Right renal pelvis (tissue), 4 donors: ENCODE measurements around the gene SLC37A1. TPM values are rescaled to one million over a fixed set of nuclear protein-coding genes. Genes with fewer than 3 reads are reported as not detected.

Experiments
- DNase-seq, 4 donors: peaks; one replicate each; pipeline ENCODE4 v3.0.0-alpha.2; 2013; ENCODE audit warnings: low read depth in 4 of 4, low spot score in 3 of 4, missing footprints in 1 of 4
- polyA plus RNA-seq, 4 donors: library from polyadenylated mRNA; unstranded; fragments of 120-200 nt; gene quantifications; one replicate each; pipeline ENCODE4 v1.2.1, GENCODE V29; 2013; ENCODE audit not compliant: insufficient read length in 4 of 4

Gene SLC37A1
- polyA plus RNA-seq, 4 donors, result 7.8 to 10.5 (median 9.1) TPM

DNA sequence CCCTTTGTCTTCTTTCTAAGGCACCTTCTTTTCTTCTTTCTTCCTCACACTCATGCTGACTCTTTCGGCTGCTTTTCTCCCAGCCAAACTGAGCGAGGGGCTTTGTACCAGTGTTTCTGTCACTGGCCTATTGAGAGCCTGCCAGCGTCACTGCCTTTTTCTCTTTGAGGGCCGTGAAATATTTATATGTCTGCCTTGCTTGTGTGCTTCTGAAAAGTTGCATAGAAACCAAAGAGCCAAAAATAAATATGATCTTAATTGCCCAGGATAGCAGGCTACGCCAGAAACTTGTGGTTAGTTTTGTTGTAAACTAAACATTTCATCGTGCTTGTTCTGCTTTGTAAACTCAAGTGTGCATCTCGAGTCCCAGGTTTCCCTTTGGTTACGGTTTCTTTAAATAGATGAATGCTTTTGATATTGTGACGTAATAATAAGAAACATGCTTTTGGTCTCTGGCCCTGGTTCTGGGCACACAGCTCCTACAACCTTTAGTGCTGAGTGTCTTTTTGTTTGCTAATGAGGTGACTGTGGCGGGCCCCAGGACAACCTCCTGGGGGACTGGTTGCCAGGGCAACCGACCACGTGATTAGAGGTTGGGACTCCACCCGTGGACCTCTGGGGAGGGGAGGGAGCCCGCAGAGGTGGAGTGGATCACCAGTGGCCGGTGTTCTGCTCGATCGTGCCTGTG is 10.8 kb downstream of the SLC37A1 start:
- DNase-seq, result no peak

DNA sequence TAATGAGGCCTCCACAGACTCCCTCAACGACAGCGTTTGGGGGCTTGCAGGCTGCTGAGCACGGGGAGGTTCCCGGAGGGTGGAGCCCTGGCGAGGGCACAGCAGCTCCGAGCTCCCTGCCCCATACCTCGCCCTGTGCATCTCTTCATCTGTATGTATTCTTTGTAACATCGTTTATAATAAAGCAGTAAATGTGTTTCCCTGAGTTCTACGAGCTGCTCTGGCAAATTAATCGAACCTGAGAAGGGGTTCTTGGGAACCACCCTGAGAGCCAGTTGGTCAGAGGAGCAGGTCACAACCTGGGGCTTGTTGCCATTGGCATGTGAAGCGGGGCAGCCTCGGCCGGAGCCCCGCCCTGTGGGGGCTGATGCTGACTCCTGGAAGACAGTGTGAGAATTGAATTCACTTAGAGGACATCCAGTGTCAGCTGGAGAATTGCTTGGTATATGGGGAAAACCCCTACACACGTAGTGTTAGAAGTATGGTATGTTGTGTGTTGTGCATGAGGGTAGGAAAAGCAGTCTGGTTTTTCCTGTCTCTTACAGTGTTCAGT is 11.5 kb downstream of the SLC37A1 start:
- no peak for DNase-seq

DNA sequence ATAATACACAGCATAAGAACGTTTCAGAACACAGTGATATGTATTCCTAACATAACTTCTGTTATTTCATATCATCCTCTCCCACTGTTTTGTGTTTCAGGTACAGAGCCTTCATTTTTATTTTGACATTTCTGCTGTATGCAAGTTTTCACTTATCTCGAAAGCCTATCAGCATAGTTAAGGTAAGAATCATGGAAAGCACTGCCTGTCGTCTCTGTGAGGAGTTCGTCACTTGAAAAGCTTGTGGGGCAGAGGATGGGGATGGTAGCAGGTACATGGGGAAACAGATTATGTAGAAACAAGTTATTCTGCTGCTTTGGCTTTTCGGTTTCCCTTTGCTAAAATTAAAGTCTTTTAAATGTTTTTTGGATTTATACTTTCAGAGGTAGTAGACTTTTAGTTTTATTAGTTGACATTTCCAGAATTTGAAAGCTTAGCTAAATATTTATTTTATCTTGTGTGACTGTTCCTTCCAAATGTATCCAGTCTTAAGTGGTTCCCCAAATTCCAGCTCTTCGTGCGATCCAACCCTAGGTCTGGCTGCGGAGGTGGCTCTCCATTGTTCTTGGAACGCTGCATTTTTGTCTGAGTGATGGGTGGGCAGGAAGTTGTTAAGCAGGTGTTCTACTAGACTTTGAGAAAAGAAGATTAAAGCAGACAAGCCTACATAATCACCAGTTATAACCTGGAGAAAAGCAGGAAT is 12.2 kb downstream of the SLC37A1 start:
- no peak for DNase-seq

DNA sequence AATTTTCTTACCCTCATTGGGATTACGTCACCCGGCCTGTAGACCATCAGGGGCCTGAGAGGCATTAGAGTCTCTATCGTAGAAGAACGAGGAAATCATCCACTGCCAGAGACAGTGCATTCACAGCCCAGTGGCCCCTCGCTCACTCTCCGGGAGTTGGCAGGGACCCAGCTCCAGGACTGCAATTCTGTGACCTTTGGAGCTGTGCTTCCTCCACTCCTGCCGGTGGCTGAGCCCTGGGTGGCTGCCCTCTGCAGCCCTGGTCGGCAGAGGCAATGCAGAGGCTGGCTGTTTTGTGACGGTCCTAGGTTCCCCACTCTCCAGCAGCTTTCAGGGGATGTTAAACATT is 12.7 kb downstream of the SLC37A1 start:
- DNase-seq, result no peak

DNA sequence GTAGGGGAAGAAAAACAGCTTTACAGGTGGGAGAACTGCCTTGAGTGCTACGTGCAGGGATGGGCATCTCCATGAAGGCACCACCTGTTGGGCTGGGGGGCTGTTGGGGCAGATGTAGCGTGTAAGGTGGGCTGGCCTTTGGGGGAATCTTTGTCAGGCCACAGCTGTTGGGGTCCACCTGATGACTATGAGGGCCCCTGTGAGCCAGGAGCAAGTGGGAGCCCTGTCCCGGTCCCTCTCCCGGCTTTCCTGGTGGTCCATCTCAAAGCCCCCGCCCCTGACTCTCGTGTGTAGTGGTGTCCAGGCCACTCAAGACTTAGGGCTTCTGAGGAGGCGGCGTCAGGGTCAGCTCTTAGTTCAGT is 13.5 kb downstream of the SLC37A1 start:
- no peak for DNase-seq

DNA sequence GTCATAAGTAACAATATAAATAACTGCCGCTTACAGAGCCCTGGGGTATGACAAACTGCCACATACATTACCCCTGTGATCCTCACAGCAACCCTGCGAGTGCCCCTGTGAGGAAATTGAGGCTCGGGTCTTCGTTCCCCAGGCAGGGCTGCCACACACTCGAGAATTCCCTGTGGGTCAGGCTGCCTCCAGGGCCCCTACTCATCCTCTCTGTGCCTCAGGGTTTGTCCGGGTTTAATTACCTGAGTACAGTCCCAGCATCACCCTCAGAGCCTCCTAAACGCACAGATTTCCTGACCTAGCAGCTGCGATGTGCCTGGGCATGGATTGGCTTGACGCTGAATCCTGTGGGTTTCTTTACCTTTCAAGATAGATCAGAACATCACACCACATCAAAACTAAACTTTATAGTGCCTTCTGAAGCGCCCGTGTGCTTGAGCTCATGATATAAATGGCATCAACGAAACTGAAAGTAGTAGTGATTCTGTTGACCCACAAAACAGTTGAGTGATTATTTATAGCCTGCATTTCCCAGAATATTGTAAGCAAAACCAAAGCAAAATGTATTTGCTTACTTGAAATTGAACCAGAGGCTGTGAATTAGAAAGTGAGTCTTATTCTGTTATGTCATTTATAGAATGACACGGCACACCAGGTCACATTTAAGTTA is 14.0 kb downstream of the SLC37A1 start:
- DNase-seq, result no peak

DNA sequence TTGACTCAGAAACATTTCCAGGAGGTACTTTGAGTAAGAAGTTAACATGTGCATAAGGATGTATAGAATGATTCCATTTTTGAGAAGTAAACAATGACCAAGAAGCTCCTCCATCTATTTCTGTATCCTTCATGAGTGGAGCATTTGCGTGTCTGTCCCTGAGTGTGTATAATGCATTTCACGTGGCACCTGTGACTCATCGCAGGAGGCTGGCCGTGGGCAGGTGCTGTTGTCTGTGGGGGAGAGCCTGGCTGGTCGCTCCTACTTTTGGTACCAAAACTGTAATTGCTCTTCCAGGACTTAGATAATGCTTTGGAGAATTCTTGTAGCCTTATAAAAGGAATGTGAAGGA is 16.5 kb downstream of the SLC37A1 start:
- DNase-seq, result no peak

DNA sequence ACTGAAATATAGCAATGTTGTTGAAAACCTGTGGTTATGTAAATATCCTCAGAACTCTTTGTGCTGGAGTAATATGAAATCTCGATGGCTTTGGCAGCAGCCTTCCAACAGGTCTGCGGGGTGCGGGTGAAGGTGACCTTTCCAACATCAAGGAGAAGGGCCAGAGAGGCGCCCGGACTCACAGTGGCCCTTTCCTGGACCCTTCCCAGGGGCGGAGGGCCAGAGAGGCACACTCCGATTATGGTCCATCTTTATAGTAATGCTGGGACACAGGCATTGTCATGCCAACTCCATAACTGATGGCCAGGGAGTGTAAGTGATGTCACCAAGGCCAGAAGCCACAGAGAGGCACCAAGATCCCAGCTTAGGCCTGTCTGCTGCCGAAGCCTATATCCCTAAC is 18.1 kb downstream of the SLC37A1 start:
- DNase-seq, result no peak

DNA sequence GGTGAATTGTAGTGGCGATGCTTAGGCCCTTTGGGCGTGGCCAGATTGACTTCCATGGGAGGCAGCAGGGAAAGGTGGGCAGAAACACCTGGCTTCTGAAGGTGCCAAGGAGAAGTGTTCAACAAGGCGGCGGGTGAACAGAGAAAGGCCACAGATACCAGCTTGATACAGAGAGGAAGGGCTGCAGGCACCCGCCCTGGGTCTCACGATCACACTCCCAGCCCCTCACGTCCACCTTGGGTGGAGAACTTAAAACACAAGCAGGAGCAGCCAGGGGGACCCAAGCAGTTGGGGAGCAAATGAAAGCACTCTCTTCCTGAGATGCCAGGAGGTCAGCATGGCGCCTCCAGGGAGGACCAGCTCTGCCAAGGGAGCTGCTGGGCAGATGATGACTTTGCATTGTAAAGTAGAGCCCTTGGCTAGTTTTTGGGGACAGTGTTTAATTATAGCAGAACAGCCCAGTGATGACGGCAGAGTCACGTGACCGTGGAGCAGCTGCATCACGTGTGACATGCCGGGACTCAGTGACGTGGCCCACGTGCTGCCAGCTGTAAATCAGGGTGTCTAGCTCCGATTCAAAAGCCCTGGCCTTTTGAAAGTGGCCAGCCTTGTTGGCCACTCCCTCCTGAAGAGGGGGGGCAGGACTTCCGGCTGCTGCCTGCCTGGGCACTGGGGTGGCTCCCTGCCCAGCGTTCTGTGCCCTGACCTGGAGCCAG is 19.0 kb downstream of the SLC37A1 start:
- DNase-seq, result no peak

DNA sequence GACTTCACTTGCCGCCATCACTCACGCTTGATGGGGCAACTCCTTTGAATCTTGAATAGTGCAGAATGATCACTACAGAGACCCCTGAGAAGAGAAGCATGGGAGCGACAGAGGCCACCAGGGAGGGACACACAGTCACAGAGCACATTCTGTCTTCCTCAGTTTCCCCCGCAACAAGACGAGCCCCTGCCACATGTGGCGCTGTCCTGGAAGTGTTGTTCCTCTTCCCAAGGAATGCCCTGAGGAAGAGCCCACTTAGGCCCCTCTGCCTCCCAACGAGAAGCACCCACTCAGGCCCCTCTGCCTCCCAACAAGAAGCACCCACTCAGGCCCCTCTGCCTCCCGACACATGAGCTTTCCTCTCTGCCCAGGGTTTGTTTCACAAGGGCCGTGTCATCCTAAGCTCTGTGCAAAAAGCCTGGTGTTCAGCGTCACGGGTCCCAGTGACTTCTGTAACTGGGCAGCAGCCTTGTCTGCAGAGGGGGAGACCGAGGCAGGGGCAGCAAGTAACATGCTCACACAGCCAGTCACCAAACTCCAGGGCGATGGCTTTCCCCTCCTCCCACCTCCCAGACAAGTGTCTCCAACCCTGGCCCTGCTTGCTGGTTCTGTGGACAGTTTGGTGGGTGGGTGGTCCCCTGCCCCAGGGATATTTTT is 19.8 kb downstream of the SLC37A1 start:
- DNase-seq, result no peak

DNA sequence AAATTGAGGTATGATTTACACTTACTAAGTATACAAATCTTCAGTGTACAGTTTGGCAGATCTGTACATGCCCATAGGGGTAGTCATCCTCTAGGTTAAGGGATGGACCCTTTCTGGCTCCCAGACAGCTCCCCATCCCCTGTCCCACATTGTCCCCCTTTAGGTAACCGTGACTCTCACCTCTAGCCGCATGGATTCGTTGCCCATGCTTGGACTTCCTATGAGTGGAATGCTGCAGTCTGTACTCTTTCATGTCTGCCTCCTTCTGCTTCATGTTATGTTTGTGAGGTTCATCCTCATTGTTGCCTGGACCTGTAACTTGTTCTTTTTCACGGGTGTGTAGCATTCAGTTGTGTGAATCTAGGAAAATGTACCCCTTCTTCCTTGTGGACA is 20.3 kb downstream of the SLC37A1 start:
- no peak for DNase-seq

DNA sequence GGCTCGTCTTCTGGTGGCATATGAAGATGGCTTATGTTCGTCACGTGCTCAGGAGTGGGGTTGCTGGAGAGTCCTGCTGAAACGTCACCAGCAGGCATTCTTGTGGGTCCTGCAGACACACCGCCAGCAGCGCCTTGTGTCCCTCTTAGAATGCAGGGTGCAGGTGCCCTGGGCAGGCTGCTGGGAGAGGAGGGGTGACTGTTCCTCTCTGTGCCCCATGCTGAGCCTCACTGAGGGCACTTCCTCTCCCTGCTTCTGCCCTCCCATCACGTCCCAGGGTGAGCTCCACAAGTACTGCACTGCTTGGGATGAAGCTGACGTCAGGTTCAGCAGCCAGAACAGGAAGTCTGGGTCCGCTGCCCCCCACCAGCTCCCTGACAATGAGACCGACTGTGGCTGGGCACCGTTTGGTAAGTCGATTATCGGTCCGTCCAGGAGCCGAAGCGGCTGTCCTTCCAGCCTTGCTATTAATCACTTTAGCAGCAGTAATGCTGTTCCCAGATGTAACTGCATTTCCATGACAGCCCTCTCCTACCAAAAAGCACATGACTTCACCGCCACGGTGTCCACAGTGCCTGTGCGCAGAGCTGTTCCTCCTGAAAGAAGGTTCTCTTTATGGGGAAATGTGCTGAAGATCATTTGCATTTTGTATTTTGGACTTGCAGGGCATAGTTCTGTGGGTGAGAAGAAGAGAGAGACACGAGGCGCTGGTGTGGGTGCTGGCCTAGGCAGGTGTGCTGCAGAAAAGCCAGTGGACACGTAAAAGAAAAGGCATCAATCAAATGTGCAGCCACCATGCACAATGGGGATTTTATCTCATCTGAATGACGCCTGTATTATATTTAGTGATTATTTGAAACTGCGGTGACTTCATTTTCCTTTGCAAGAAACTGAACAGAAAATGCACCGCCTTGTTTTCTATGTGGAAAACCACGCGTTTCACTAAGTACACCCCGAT is 21.0 kb downstream of the SLC37A1 start:
- DNase-seq, result no peak

DNA sequence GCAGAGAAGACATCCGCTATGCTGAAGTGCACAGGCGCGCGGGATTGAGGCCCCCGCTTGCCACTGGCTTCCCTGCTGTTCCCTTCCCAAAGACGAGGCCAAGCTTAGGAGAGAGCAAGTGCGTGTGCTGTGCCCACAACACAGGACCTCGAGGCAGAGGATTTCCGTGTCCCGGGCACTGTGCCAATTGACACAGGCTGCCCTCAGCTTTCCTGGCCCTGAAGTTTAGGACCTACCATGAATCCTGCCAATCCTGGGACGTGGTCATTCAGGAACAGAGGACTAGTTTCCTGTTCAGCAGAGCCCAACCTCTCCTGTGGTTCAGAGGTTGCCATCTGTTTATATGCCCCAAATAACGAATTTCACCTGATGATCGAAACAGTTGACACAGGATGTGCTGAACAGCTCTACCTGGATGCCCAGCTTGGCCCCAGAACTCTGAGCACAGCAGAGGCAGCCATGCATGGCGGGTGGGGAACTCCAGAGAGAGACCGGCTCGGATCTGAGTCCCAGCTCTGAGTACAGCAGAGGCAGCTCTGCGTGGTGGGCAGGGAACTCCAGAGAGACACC is 22.0 kb downstream of the SLC37A1 start:
- DNase-seq, result no peak

DNA sequence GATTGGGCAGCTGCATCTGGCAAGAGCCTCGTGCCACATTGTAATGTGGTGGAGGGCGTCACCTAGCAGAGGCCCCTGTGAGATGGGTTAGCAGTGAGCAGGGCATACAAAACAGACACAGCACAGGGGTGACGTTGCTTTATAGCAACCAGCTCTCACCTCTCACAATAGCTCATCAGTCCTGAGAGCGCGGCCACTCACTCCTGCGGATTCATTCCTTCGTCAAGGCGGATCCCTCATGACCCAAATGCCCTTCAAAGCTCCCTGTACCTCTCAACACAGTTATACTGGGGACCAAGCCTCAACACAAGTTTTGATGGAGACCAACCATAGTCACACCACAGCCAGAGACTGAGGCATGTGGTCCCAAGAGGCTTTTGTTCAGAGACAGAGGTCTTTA is 22.9 kb downstream of the SLC37A1 start:
- DNase-seq, result no peak

DNA sequence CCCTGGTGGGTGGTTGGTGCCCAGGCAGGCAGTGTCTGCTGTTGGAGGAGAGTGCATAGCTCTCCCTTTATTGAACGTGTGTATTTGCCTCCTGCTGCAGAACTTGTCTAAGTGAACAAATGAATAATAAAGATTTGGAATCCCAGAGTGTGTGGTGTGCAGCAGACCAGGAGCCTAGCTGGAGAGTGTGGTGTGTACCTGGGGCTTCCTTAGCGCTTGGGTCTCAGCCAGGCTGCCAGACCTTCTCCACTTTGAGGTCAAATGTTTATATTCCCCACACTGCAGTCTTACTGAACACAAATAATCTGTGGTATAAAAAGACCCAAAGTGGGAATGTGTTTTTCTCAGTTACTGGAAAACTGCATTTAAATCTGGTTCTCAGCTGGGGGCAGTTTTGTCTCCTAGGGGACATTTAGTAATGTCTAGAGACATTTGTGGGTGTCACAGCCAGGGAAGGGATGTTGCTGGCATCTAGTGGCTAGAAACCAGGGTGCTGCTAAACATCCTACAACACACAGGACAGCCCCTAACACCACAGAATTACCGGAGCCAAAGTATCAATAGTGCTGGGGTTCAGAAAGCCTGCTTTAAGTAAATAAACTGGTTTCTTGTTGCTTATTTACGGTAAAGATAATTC is 23.6 kb downstream of the SLC37A1 start:
- DNase-seq, result no peak

DNA sequence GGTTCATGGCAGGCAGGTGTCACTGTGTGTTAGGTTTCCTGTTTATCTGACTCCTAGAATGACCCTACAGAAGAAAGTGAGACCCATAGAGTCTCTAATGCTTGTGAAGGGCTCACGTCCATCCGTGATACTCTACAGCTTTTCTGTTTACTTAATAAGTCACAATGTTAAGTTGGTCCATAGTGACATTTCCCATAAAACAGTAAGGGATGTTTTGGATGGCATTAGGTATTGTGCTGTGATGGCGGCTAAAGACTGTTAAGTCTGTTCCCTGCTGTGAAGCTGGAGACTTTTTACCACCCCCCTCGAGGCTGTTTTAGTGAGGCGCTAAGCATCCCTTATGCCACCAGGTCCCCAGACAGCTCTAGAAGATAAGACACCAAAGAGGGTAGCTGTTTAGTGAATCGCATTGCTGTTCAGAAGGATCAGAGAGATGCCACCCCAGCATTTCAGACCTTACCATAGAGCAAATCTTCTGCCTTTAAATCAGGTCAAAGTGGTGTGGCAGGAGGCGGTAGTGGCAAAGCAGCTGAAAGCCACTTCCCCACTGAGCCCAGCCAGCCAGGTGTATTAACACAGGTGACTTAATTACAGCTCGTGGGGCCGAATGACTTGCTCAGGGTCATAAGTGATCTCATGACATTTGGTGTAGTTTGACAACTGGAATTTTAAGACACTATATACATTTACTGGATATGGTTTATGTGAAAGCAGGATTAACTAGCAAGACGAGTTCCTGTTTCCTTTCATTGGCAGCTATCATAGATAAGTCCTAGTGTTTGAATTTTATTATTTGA is 25.0 kb downstream of the SLC37A1 start:
- DNase-seq, result no peak

DNA sequence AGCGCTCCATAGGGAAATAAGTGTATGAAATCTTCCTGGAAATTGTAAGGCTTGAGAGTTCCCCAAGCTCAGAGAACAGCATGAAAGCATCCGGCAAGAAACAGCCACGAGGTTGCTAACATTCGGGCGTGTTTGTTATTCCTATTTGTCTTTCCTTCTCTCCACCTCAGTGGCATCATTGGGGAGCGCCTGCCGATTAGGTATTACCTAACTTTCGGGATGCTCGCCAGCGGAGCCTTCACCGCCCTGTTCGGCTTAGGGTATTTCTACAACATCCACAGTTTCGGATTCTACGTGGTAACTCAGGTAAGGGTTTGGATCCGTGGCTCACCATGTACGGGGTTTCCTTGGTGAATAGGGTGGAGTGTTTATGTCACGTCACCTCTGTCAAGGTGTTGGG is 25.7 kb downstream of the SLC37A1 start:
- DNase-seq, result no peak

DNA sequence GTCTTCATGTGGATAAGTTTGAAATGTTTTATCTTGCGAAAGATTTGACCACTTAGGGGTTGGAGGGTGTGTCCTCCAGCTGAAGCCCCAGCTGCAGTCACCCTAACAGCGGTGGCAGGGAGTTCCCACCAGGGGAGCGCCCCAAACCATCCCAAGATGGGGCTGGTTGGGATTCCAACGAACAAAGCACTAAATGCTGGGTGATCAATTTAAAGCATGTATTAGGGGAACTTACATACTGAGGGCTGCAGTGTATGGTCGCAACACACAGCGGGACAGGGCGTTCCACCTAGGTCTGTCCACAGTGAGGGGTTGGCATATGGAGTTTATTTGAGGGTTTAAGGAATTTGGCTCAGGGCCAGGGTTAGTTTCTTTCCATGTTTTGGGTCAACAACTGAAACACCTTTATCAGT is 26.3 kb downstream of the SLC37A1 start:
- no peak for DNase-seq
